GM19035 (cell line): Measurements from ENCODE around the gene SRPK1.

Source experiments
- ATAC-seq: cut with Tn5 transposase; IDR thresholded peaks from one replicate; pipeline ENCODE4 v1.9.1; 2021; ENCODE audit not compliant: unreplicated experiment

The SRPK1 gene

GRCh38 chr6:35786272-35786671, 134.6 kb downstream of the SRPK1 start:
- ATAC-seq = no peak

GRCh38 chr6:35784200-35784599, 136.7 kb downstream of the SRPK1 start:
- ATAC-seq = no peak
